OCI-M2 (cell line): Measurements from ENCODE around the gene SS18.

ENCODE experiments used
- DNase-seq: peaks from one replicate; lab custom pipeline; 2025; ENCODE audit not compliant: unreplicated experiment; lab: John Stamatoyannopoulos, UW

Gene SS18

DNA sequence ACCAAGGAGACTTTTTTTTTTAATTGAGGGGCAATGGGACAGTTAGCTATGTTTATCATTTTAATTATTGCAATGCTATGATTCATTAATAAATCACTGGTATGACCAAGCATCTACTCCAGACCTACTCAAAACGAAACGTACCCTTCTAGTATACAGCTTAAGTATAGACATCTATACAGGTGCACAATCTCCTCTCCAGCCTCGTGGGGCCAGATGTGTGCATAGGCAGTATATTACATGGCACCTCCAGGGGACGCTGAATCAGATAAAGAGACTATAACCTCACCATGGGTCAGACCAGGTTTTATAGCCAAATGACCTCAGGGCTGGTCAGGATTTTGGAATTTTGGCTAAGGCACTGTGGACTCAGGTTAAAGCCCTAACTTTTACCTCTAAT lies 86.6 kb downstream of the SS18 start:
- no peak for DNase-seq

DNA sequence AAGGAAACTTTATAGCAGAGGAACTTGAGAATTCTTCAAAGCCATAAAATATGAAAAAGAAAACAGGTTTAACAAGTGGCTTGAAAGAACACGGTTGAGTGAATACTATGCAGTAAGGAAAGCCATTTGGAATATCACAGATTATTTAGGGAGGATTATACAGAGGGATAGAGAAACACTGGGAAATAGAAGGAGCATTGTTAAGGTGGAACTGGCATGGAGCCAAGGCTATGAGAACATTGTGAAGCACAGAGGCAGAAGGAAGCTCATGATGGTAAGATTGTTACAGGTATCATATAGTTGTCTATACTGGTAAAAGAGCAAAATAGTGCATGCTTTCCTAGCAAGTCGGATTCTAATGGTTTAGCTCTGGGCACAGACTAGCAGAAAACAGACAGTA lies 87.1 kb downstream of the SS18 start:
- DNase-seq: no peak

GRCh38 chr18:26002375-26002910 lies 88.0 kb downstream of the SS18 start:
- no peak for DNase-seq

GRCh38 chr18:25998461-25998860 lies 92.0 kb downstream of the SS18 start:
- no peak for DNase-seq

DNA sequence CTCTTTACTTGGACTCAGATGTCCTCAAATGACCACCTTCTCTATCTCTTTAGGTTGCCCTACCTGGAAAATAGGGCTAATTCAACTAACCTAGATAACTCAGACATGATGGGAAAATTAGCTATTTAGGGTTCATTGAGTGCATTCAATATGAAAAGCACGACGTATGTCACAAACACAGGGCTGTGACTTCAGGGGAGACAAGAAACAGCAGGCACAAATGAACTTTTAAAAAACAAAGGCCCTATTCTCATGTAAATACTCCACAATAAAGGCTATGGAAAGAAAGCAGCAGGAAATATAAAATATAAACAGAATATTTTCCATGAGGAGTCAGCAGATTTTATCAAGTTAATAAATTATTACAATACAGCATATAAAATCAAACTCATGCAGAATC lies 97.8 kb downstream of the SS18 start:
- no peak for DNase-seq

GRCh38 chr18:25990473-25990872 lies 99.9 kb downstream of the SS18 start:
- no peak for DNase-seq

- no peak for DNase-seq
Observed at GRCh38 chr18:25985707-25986394, 104.6 kb downstream of the SS18 start.

DNA sequence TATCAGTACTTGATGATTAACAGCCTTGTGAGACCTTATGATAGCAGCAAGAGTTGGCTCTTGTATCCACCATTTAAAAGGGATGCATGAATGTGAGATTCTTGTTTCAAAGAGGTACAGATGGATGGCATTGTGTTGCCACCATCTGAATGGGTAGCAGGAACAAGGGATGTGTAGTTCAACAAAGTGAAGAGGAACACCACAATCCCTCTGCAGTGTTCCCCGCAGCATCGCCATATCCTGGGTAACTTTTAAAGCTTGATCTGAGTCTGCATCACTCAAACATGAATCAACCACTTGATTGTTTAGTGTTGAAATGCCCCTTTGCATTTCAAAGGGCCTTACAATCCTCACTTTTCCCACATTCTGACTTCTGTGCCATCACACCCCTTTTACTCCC lies 106.7 kb downstream of the SS18 start:
- no peak for DNase-seq

DNA sequence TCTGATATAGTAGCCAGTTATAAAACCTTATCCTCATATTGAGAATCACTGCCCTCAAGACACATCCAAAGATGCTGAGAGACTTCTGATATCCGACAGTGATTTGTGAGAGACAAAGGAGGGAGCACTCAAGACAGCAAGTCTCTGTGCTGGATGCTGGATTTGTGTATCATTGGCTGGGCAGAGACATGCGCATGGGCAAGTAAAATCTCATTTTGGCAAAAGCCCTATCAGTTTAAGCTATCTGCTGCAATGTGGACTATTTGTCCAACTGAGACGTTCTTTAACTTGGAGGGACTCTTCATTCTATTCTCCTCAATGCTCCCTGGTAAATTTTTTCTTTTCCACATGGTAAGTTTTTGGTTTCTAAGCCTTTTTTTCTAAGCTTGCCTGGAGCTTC lies 107.5 kb downstream of the SS18 start:
- no peak for DNase-seq

GRCh38 chr18:25982153-25982552 lies 108.3 kb downstream of the SS18 start:
- no peak for DNase-seq

- DNase-seq: no peak
Observed at GRCh38 chr18:25979369-25980040, 110.9 kb downstream of the SS18 start.

DNA sequence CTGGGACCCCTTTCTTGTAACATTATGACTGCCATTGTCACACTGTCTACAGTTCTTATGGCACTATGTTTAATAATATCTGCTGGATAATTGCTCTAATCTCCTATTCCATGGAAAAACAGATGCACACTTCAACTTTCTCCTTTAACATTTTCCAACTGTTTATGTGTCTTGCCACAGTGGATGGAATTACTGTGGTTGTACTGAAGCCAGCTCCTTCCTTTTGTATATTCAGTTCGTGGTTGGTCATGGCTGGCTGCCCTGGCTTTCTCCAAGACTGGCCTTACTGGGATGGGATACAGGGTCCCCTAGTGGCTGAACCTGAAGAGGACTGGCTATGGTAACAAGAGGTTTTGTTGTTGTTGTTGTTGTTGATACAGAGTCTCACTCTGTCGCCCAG lies 113.9 kb downstream of the SS18 start:
- no peak for DNase-seq

GRCh38 chr18:25974630-25975077 lies 115.8 kb downstream of the SS18 start:
- no peak for DNase-seq
